ENCODE data around the gene CIITA. TPM values are rescaled to one million over a fixed set of nuclear protein-coding genes. Genes with fewer than 3 reads are reported as not detected.

CIITA gene
- total RNA-seq, 1 experiment from 2014 or later = 0.26 TPM

DNA sequence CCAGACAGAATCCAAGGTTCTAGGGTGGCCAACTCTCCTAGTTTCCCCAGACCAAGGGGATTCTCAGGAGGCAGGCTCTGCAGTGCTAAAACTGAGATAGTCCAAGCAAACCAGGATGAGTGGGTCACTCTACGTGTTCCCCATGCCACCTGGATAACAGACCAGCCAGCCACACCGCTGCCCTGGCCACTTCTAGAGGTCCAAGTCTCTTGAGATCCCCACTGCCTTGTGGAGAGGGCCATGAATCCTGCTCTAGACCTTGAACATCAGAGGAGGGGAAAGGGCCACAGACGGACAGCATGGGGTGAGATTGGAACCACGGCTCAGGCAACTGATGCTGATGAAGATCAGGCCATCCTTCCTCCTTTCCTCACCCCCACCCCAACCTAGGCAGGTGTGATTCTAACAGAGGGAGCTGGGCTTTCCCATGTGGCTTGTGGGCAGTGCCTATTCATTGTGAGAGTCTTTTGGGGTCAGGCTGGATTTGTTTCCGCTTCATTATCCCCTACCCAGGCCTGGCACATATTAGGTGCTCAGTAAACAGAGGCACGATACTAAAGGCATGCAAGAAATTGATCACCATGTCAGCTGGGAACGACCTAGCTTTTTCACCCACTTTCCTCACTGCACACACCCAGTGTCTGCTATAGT, 41.6 kb upstream of the CIITA start (continued):
- TF ChIP-seq, protein P1, sequence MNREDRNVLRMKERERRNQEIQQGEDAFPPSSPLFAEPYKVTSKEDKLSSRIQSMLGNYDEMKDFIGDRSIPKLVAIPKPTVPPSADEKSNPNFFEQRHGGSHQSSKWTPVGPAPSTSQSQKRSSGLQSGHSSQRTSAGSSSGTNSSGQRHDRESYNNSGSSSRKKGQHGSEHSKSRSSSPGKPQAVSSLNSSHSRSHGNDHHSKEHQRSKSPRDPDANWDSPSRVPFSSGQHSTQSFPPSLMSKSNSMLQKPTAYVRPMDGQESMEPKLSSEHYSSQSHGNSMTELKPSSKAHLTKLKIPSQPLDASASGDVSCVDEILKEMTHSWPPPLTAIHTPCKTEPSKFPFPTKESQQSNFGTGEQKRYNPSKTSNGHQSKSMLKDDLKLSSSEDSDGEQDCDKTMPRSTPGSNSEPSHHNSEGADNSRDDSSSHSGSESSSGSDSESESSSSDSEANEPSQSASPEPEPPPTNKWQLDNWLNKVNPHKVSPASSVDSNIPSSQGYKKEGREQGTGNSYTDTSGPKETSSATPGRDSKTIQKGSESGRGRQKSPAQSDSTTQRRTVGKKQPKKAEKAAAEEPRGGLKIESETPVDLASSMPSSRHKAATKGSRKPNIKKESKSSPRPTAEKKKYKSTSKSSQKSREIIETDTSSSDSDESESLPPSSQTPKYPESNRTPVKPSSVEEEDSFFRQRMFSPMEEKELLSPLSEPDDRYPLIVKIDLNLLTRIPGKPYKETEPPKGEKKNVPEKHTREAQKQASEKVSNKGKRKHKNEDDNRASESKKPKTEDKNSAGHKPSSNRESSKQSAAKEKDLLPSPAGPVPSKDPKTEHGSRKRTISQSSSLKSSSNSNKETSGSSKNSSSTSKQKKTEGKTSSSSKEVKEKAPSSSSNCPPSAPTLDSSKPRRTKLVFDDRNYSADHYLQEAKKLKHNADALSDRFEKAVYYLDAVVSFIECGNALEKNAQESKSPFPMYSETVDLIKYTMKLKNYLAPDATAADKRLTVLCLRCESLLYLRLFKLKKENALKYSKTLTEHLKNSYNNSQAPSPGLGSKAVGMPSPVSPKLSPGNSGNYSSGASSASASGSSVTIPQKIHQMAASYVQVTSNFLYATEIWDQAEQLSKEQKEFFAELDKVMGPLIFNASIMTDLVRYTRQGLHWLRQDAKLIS (CRISPR knock-in tag; IDR thresholded peaks at IDR 0.05; ENCODE audit: borderline replicate concordance) = no peak
- no peak for TF ChIP-seq ZNF263 (CRISPR knock-in tag; IDR thresholded peaks at IDR 0.05; ENCODE audit: low read depth)
- no peak for TF ChIP-seq ATF1 (CRISPR knock-in tag; IDR thresholded peaks at IDR 0.05)
- TF ChIP-seq, protein P2, sequence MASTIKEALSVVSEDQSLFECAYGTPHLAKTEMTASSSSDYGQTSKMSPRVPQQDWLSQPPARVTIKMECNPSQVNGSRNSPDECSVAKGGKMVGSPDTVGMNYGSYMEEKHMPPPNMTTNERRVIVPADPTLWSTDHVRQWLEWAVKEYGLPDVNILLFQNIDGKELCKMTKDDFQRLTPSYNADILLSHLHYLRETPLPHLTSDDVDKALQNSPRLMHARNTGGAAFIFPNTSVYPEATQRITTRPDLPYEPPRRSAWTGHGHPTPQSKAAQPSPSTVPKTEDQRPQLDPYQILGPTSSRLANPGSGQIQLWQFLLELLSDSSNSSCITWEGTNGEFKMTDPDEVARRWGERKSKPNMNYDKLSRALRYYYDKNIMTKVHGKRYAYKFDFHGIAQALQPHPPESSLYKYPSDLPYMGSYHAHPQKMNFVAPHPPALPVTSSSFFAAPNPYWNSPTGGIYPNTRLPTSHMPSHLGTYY (CRISPR knock-in tag; IDR thresholded peaks at IDR 0.05) = no peak

DNA sequence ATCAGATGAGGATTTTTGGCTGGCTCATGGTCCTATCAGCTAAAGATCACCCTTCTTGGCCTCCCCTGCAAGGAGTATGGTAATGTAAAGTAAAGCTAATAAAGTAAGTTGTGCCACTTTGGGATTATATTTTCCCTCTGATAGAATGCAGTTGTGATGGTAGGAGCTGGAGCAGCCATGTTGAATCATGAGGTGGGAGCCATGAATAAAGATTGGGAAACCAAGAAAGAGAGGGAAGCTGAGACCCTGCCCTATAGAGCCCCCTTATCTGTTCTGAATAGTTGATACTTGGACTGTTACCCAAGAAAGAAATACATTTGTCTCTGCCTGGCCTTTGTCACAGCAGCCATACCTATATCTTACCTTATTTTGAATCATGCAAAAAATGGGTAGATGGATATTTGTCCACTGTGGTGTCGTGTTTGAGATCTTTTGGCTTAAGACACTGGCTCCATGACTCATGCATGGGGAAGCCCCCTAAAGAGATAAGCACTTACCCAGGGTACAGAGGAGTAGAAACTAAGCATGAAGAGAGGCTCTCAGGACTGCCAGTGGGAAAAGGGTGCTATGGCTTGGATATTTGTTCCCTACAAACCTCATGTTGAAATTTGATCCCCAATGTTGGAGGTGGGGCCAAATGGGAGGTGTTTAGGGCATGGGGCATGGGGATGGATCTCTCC, 40.7 kb upstream of the CIITA start:
- no peak for DNase-seq (ENCODE audit: low spot score)
- H3K9me3 Mint-ChIP-seq = peaks cover 6% of the 10 kb centered on the region
- POLR2A ChIA-PET = no interaction called here
- H3K4me3 Mint-ChIP-seq = no peak overlapping the region
- H3K27ac Mint-ChIP-seq = no peak overlapping the region
- ATAC-seq = no peak
- no peaks in the 10 kb centered on the region for H3K27me3 Mint-ChIP-seq (ENCODE audit: low read depth)
- H3K4me1 Mint-ChIP-seq = peaks cover 9% of the 10 kb centered on the region
- H3K36me3 Mint-ChIP-seq = no peaks in the 10 kb centered on the region
- TF ChIP-seq GTF2I (CRISPR knock-in tag; conservative IDR thresholded peaks at IDR 0.05) = peak; percentile 64; the same call in 1 of the 2 replicates
- TF ChIP-seq, protein P3, sequence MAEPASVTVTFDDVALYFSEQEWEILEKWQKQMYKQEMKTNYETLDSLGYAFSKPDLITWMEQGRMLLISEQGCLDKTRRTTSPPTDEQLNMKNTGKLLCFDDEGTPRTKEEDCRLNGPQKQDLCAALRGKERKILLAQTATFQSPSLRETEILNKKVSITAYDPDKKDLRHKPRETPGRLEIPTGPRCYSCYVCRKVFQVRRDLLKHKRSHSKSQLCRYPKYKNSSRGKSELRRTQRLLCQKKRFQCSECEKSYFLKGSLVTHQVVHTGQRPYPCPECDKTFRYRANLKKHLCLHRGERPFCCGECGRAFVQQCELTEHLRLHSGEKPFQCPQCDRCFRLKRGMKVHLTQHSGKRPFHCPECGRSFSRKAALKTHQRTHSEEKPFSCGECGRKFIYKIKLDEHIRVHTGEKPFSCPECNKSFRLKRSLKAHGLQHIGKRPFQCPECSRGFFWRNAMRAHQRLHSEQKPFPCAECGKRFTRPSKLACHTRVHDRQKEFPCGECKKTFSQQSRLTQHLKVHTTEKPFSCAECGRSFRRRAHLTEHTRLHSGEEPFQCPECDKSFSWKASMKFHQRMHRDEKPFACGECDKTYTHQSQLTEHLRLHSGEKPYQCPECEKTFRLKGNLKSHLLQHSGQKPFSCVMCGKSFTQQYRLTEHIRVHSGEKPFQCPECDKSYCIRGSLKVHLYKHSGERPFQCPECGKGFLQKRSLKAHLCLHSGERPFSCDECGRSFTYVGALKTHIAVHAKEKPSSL (CRISPR knock-in tag; conservative IDR thresholded peaks at IDR 0.05) = no peak
- TF ChIP-seq RELA (CRISPR knock-in tag; IDR thresholded peaks at IDR 0.05; ENCODE audit: borderline replicate concordance) = no peak
- TF ChIP-seq, protein P4, sequence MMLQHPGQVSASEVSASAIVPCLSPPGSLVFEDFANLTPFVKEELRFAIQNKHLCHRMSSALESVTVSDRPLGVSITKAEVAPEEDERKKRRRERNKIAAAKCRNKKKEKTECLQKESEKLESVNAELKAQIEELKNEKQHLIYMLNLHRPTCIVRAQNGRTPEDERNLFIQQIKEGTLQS (CRISPR knock-in tag; conservative IDR thresholded peaks at IDR 0.05) = no peak
- CTCF ChIA-PET = interaction anchor here (1.5 kb wide), 1 partner anchor 83 kb away, joined by 3 read pairs; no protein-coding TSS in a partner anchor

DNA sequence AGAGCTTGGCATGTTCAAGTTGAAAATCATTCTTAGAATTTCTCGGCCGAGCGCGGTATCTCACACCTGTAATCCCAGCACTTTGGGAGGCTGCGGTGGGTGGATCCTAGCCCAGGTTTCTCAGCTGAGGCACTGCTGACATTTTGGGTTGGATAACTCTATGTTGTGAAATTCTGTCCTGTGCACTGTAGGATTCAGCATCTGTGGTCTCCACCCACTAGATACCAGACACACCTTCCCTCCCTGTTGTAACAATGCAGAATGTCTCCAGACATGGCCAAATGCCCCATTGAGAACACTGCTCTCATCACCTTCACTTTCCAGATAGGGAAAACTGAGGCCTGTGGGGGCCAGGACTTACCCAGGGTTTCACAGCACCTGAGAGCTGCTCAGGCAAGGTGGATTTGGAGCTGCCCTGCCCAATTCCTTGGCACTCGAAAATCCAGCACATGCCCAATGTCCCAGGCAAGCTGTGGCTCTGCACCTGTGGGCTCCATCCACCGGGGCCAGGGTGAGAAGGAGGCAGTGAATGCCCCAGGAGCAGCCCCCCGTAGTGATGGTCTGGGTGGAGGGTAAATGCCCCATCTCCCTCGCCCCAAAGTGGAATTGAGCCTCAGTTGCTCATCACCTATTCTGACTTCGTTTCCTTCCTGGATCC, 38.3 kb upstream of the CIITA start:
- no peaks in the 10 kb centered on the region for H3K27me3 Mint-ChIP-seq (ENCODE audit: low read depth)
- ChIA-PET CTCF (no interaction called here), POLR2A (no interaction called here)
- peaks cover 6% of the 10 kb centered on the region for H3K9me3 Mint-ChIP-seq
- DNase-seq (ENCODE audit: low spot score) (no peak), ATAC-seq (no peak)
- peaks cover 9% of the 10 kb centered on the region for H3K4me1 Mint-ChIP-seq
- no peaks in the 10 kb centered on the region for H3K36me3 Mint-ChIP-seq
- no peak overlapping the region for H3K4me3 Mint-ChIP-seq
- H3K27ac Mint-ChIP-seq = no peak overlapping the region
- TF ChIP-seq, protein P5, sequence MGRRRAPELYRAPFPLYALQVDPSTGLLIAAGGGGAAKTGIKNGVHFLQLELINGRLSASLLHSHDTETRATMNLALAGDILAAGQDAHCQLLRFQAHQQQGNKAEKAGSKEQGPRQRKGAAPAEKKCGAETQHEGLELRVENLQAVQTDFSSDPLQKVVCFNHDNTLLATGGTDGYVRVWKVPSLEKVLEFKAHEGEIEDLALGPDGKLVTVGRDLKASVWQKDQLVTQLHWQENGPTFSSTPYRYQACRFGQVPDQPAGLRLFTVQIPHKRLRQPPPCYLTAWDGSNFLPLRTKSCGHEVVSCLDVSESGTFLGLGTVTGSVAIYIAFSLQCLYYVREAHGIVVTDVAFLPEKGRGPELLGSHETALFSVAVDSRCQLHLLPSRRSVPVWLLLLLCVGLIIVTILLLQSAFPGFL (CRISPR knock-in tag; IDR thresholded peaks at IDR 0.05; ENCODE audit: borderline replicate concordance) = no peak
- TF ChIP-seq, protein P6, sequence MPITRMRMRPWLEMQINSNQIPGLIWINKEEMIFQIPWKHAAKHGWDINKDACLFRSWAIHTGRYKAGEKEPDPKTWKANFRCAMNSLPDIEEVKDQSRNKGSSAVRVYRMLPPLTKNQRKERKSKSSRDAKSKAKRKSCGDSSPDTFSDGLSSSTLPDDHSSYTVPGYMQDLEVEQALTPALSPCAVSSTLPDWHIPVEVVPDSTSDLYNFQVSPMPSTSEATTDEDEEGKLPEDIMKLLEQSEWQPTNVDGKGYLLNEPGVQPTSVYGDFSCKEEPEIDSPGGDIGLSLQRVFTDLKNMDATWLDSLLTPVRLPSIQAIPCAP (CRISPR knock-in tag; IDR thresholded peaks at IDR 0.05) = no peak
- TF ChIP-seq KAT7 (CRISPR knock-in tag; IDR thresholded peaks at IDR 0.05; ENCODE audit: borderline replicate concordance) = no peak
- TF ChIP-seq, protein P7, sequence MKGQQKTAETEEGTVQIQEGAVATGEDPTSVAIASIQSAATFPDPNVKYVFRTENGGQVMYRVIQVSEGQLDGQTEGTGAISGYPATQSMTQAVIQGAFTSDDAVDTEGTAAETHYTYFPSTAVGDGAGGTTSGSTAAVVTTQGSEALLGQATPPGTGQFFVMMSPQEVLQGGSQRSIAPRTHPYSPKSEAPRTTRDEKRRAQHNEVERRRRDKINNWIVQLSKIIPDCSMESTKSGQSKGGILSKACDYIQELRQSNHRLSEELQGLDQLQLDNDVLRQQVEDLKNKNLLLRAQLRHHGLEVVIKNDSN (CRISPR knock-in tag; IDR thresholded peaks at IDR 0.05) = no peak
- no peak for TF ChIP-seq SMAD4 (CRISPR knock-in tag; IDR thresholded peaks at IDR 0.05)
- no peak for TF ChIP-seq TP53 (CRISPR knock-in tag; IDR thresholded peaks at IDR 0.05)
- no peak for TF ChIP-seq GTF2I (CRISPR knock-in tag; conservative IDR thresholded peaks at IDR 0.05)
- no peak for TF ChIP-seq JUN (CRISPR knock-in tag; IDR thresholded peaks at IDR 0.05)
- TF ChIP-seq, protein P3 (CRISPR knock-in tag; conservative IDR thresholded peaks at IDR 0.05) = no peak
